ENCODE results near the gene SH3RF2.

The SH3RF2 gene

GRCh38 chr5:145908206-145908960 is 28.0 kb upstream of the SH3RF2 start:
- no peak overlapping the region for H3K4me3 ChIP-seq (ENCODE audit: low read length in 2 of 2)
- no peaks in the 10 kb centered on the region for H3K36me3 ChIP-seq (ENCODE audit: control insufficient read depth in 2 of 2, insufficient read depth in 2 of 2, low read length in 2 of 2)
- no peaks in the 10 kb centered on the region for H3K27me3 ChIP-seq (ENCODE audit: control insufficient read depth in 1 of 2, insufficient read depth in 2 of 2, low read length in 2 of 2)
- no peaks in the 10 kb centered on the region for H3K4me1 ChIP-seq (ENCODE audit: control insufficient read depth, insufficient read depth, low read length)
- no peak overlapping the region for H3K27ac ChIP-seq (ENCODE audit: low read length)
- H3K9me3 ChIP-seq (ENCODE audit: control insufficient read depth in 2 of 2, low read length in 2 of 2), result no peaks in the 10 kb centered on the region
- no peak overlapping the region for H3K9ac ChIP-seq (ENCODE audit: low read length in 2 of 2)

GRCh38 chr5:145911164-145911563 is 25.2 kb upstream of the SH3RF2 start:
- no peaks in the 10 kb centered on the region for H3K9me3 ChIP-seq (ENCODE audit: control insufficient read depth in 2 of 2, low read length in 2 of 2)
- no peak overlapping the region for H3K9ac ChIP-seq (ENCODE audit: low read length in 2 of 2)
- H3K27ac ChIP-seq (ENCODE audit: low read length), result no peak overlapping the region
- H3K36me3 ChIP-seq (ENCODE audit: control insufficient read depth in 2 of 2, insufficient read depth in 2 of 2, low read length in 2 of 2), result no peaks in the 10 kb centered on the region
- H3K4me1 ChIP-seq (ENCODE audit: control insufficient read depth, insufficient read depth, low read length), result no peaks in the 10 kb centered on the region
- no peaks in the 10 kb centered on the region for H3K27me3 ChIP-seq (ENCODE audit: control insufficient read depth in 1 of 2, insufficient read depth in 2 of 2, low read length in 2 of 2)
- H3K4me3 ChIP-seq (ENCODE audit: low read length in 2 of 2), result no peak overlapping the region

GRCh38 chr5:145912019-145912418 is 24.4 kb upstream of the SH3RF2 start:
- Histone ChIP-seq H3K27ac (ENCODE audit: low read length) (no peak overlapping the region), H3K36me3 (ENCODE audit: control insufficient read depth in 2 of 2, insufficient read depth in 2 of 2, low read length in 2 of 2) (no peaks in the 10 kb centered on the region), H3K4me1 (ENCODE audit: control insufficient read depth, insufficient read depth, low read length) (no peaks in the 10 kb centered on the region), H3K27me3 (ENCODE audit: control insufficient read depth in 1 of 2, insufficient read depth in 2 of 2, low read length in 2 of 2) (no peaks in the 10 kb centered on the region), H3K9me3 (ENCODE audit: control insufficient read depth in 2 of 2, low read length in 2 of 2) (no peaks in the 10 kb centered on the region), H3K4me3 (ENCODE audit: low read length in 2 of 2) (no peak overlapping the region), H3K9ac (ENCODE audit: low read length in 2 of 2) (no peak overlapping the region)

GRCh38 chr5:145912594-145912993 is 23.8 kb upstream of the SH3RF2 start:
- Histone ChIP-seq H3K4me3 (ENCODE audit: low read length in 2 of 2) (no peak overlapping the region), H3K36me3 (ENCODE audit: control insufficient read depth in 2 of 2, insufficient read depth in 2 of 2, low read length in 2 of 2) (no peaks in the 10 kb centered on the region), H3K27ac (ENCODE audit: low read length) (no peak overlapping the region), H3K9ac (ENCODE audit: low read length in 2 of 2) (no peak overlapping the region), H3K4me1 (ENCODE audit: control insufficient read depth, insufficient read depth, low read length) (no peaks in the 10 kb centered on the region), H3K9me3 (ENCODE audit: control insufficient read depth in 2 of 2, low read length in 2 of 2) (no peaks in the 10 kb centered on the region), H3K27me3 (ENCODE audit: control insufficient read depth in 1 of 2, insufficient read depth in 2 of 2, low read length in 2 of 2) (no peaks in the 10 kb centered on the region)

GRCh38 chr5:145913701-145914100 is 22.7 kb upstream of the SH3RF2 start:
- no peak overlapping the region for H3K9ac ChIP-seq (ENCODE audit: low read length in 2 of 2)
- H3K4me1 ChIP-seq (ENCODE audit: control insufficient read depth, insufficient read depth, low read length), result no peaks in the 10 kb centered on the region
- no peak overlapping the region for H3K27ac ChIP-seq (ENCODE audit: low read length)
- no peaks in the 10 kb centered on the region for H3K9me3 ChIP-seq (ENCODE audit: control insufficient read depth in 2 of 2, low read length in 2 of 2)
- H3K4me3 ChIP-seq (ENCODE audit: low read length in 2 of 2), result no peak overlapping the region
- no peaks in the 10 kb centered on the region for H3K36me3 ChIP-seq (ENCODE audit: control insufficient read depth in 2 of 2, insufficient read depth in 2 of 2, low read length in 2 of 2)
- H3K27me3 ChIP-seq (ENCODE audit: control insufficient read depth in 1 of 2, insufficient read depth in 2 of 2, low read length in 2 of 2), result no peaks in the 10 kb centered on the region

- H3K27ac ChIP-seq (ENCODE audit: low read length), result no peak overlapping the region
- no peaks in the 10 kb centered on the region for H3K9me3 ChIP-seq (ENCODE audit: control insufficient read depth in 2 of 2, low read length in 2 of 2)
- no peaks in the 10 kb centered on the region for H3K4me1 ChIP-seq (ENCODE audit: control insufficient read depth, insufficient read depth, low read length)
- no peak overlapping the region for H3K4me3 ChIP-seq (ENCODE audit: low read length in 2 of 2)
- H3K36me3 ChIP-seq (ENCODE audit: control insufficient read depth in 2 of 2, insufficient read depth in 2 of 2, low read length in 2 of 2), result no peaks in the 10 kb centered on the region
- no peak overlapping the region for H3K9ac ChIP-seq (ENCODE audit: low read length in 2 of 2)
- no peaks in the 10 kb centered on the region for H3K27me3 ChIP-seq (ENCODE audit: control insufficient read depth in 1 of 2, insufficient read depth in 2 of 2, low read length in 2 of 2)
Observed at GRCh38 chr5:145915970-145916638, 20.3 kb upstream of the SH3RF2 start.

- Histone ChIP-seq H3K9ac (ENCODE audit: low read length in 2 of 2) (no peak overlapping the region), H3K4me1 (ENCODE audit: control insufficient read depth, insufficient read depth, low read length) (no peaks in the 10 kb centered on the region), H3K36me3 (ENCODE audit: control insufficient read depth in 2 of 2, insufficient read depth in 2 of 2, low read length in 2 of 2) (no peaks in the 10 kb centered on the region), H3K4me3 (ENCODE audit: low read length in 2 of 2) (no peak overlapping the region), H3K27ac (ENCODE audit: low read length) (no peak overlapping the region), H3K27me3 (ENCODE audit: control insufficient read depth in 1 of 2, insufficient read depth in 2 of 2, low read length in 2 of 2) (no peaks in the 10 kb centered on the region), H3K9me3 (ENCODE audit: control insufficient read depth in 2 of 2, low read length in 2 of 2) (no peaks in the 10 kb centered on the region)
Observed at GRCh38 chr5:145917288-145917687, 19.1 kb upstream of the SH3RF2 start.

GRCh38 chr5:145918397-145918796 is 18.0 kb upstream of the SH3RF2 start:
- no peak overlapping the region for H3K4me3 ChIP-seq (ENCODE audit: low read length in 2 of 2)
- no peaks in the 10 kb centered on the region for H3K27me3 ChIP-seq (ENCODE audit: control insufficient read depth in 1 of 2, insufficient read depth in 2 of 2, low read length in 2 of 2)
- no peak overlapping the region for H3K27ac ChIP-seq (ENCODE audit: low read length)
- no peaks in the 10 kb centered on the region for H3K4me1 ChIP-seq (ENCODE audit: control insufficient read depth, insufficient read depth, low read length)
- H3K36me3 ChIP-seq (ENCODE audit: control insufficient read depth in 2 of 2, insufficient read depth in 2 of 2, low read length in 2 of 2), result no peaks in the 10 kb centered on the region
- H3K9me3 ChIP-seq (ENCODE audit: control insufficient read depth in 2 of 2, low read length in 2 of 2), result no peaks in the 10 kb centered on the region
- no peak overlapping the region for H3K9ac ChIP-seq (ENCODE audit: low read length in 2 of 2)

- Histone ChIP-seq H3K36me3 (ENCODE audit: control insufficient read depth in 2 of 2, insufficient read depth in 2 of 2, low read length in 2 of 2) (no peaks in the 10 kb centered on the region), H3K4me3 (ENCODE audit: low read length in 2 of 2) (no peak overlapping the region), H3K4me1 (ENCODE audit: control insufficient read depth, insufficient read depth, low read length) (no peaks in the 10 kb centered on the region), H3K9ac (ENCODE audit: low read length in 2 of 2) (no peak overlapping the region), H3K9me3 (ENCODE audit: control insufficient read depth in 2 of 2, low read length in 2 of 2) (no peaks in the 10 kb centered on the region), H3K27ac (ENCODE audit: low read length) (no peak overlapping the region), H3K27me3 (ENCODE audit: control insufficient read depth in 1 of 2, insufficient read depth in 2 of 2, low read length in 2 of 2) (no peaks in the 10 kb centered on the region)
Observed at GRCh38 chr5:145919413-145919812, 17.0 kb upstream of the SH3RF2 start.

- Histone ChIP-seq H3K27ac (ENCODE audit: low read length) (no peak overlapping the region), H3K27me3 (ENCODE audit: control insufficient read depth in 1 of 2, insufficient read depth in 2 of 2, low read length in 2 of 2) (no peaks in the 10 kb centered on the region), H3K4me1 (ENCODE audit: control insufficient read depth, insufficient read depth, low read length) (no peaks in the 10 kb centered on the region), H3K9ac (ENCODE audit: low read length in 2 of 2) (no peak overlapping the region), H3K4me3 (ENCODE audit: low read length in 2 of 2) (no peak overlapping the region), H3K36me3 (ENCODE audit: control insufficient read depth in 2 of 2, insufficient read depth in 2 of 2, low read length in 2 of 2) (no peaks in the 10 kb centered on the region), H3K9me3 (ENCODE audit: control insufficient read depth in 2 of 2, low read length in 2 of 2) (no peaks in the 10 kb centered on the region)
Observed at GRCh38 chr5:145920542-145921210, 15.7 kb upstream of the SH3RF2 start.

GRCh38 chr5:145921211-145921610 is 15.2 kb upstream of the SH3RF2 start:
- H3K27me3 ChIP-seq (ENCODE audit: control insufficient read depth in 1 of 2, insufficient read depth in 2 of 2, low read length in 2 of 2), result no peaks in the 10 kb centered on the region
- no peaks in the 10 kb centered on the region for H3K36me3 ChIP-seq (ENCODE audit: control insufficient read depth in 2 of 2, insufficient read depth in 2 of 2, low read length in 2 of 2)
- H3K9me3 ChIP-seq (ENCODE audit: control insufficient read depth in 2 of 2, low read length in 2 of 2), result no peaks in the 10 kb centered on the region
- H3K27ac ChIP-seq (ENCODE audit: low read length), result no peak overlapping the region
- H3K4me3 ChIP-seq (ENCODE audit: low read length in 2 of 2), result no peak overlapping the region
- H3K9ac ChIP-seq (ENCODE audit: low read length in 2 of 2), result no peak overlapping the region
- H3K4me1 ChIP-seq (ENCODE audit: control insufficient read depth, insufficient read depth, low read length), result no peaks in the 10 kb centered on the region
